GM18502 (cell line): ENCODE data around the gene B4GAT1.
A peak's percentile ranks its signal among the peaks of the same experiment; 100 is the strongest.
"Not testable (repeated sequence)": the region's sequence is repeated elsewhere in the genome, so short reads cannot be mapped to it uniquely, and the experiment has no call there.

Source experiments
- ATAC-seq: cut with Tn5 transposase; IDR thresholded peaks from one replicate; pipeline ENCODE4 v1.9.1; 2021; ENCODE audit warnings: mild to moderate bottlenecking; ENCODE audit not compliant: unreplicated experiment, poor library complexity

The B4GAT1 gene

GRCh38 chr11:66347425-66348276 lies at the start of gene B4GAT1:
B4GAT1 (minus strand) TSS chr11:66347629; CDS start chr11:66347545, 84 bp downstream.
- ATAC-seq: no peak

- no peak for ATAC-seq
These were observed 46.5 kb upstream of the B4GAT1 start for GRCh38 chr11:66393954-66394353.

- no peak for ATAC-seq
These were observed 43.9 kb upstream of the B4GAT1 start for GRCh38 chr11:66391322-66391721.

- ATAC-seq: no peak
These were observed 41.5 kb upstream of the B4GAT1 start for GRCh38 chr11:66388780-66389386.

GRCh38 chr11:66386171-66387069 lies 39.0 kb upstream of the B4GAT1 start:
- no peak for ATAC-seq

- ATAC-seq: not testable (repeated sequence)
These were observed 36.9 kb upstream of the B4GAT1 start for GRCh38 chr11:66384316-66384715.

- not testable (repeated sequence) for ATAC-seq
These were observed 32.8 kb upstream of the B4GAT1 start for GRCh38 chr11:66380264-66380663.

- ATAC-seq: not testable (repeated sequence)
These were observed 26.4 kb upstream of the B4GAT1 start for GRCh38 chr11:66373690-66374287.

- ATAC-seq: no peak
These were observed 25.8 kb upstream of the B4GAT1 start for GRCh38 chr11:66373265-66373664.

- ATAC-seq: peak; percentile 73
These were observed 24.4 kb upstream of the B4GAT1 start, which contains the start of gene SLC29A2 for GRCh38 chr11:66371627-66372415. SLC29A2 (minus strand) TSS chr11:66371760; CDS start chr11:66371591, 169 bp downstream.

GRCh38 chr11:66369073-66369894 lies 21.9 kb upstream of the B4GAT1 start:
- no peak for ATAC-seq

- no peak for ATAC-seq
These were observed 21.1 kb upstream of the B4GAT1 start for GRCh38 chr11:66368484-66368883.

- no peak for ATAC-seq
These were observed 20.3 kb upstream of the B4GAT1 start for GRCh38 chr11:66367561-66368312.

- ATAC-seq: no peak
These were observed 19.5 kb upstream of the B4GAT1 start for GRCh38 chr11:66366844-66367477.

GRCh38 chr11:66365711-66366619 lies 18.5 kb upstream of the B4GAT1 start:
- no peak for ATAC-seq

- ATAC-seq: no peak
These were observed 17.7 kb upstream of the B4GAT1 start for GRCh38 chr11:66365166-66365565.
